ENCODE results near the gene ADAM12.

The ADAM12 gene

GRCh38 chr10:126314863-126315493, 73.3 kb downstream of the ADAM12 start:
- no peak for DNase-seq

- DNase-seq: no peak
Measured at GRCh38 chr10:126312167-126312566, 76.1 kb downstream of the ADAM12 start.

GRCh38 chr10:126309228-126309883, 78.9 kb downstream of the ADAM12 start:
- no peak for DNase-seq

- no peak for DNase-seq
Measured at GRCh38 chr10:126302826-126303665, 85.2 kb downstream of the ADAM12 start.

- no peak for DNase-seq
Measured at GRCh38 chr10:126302476-126302756, 85.9 kb downstream of the ADAM12 start.

DNA sequence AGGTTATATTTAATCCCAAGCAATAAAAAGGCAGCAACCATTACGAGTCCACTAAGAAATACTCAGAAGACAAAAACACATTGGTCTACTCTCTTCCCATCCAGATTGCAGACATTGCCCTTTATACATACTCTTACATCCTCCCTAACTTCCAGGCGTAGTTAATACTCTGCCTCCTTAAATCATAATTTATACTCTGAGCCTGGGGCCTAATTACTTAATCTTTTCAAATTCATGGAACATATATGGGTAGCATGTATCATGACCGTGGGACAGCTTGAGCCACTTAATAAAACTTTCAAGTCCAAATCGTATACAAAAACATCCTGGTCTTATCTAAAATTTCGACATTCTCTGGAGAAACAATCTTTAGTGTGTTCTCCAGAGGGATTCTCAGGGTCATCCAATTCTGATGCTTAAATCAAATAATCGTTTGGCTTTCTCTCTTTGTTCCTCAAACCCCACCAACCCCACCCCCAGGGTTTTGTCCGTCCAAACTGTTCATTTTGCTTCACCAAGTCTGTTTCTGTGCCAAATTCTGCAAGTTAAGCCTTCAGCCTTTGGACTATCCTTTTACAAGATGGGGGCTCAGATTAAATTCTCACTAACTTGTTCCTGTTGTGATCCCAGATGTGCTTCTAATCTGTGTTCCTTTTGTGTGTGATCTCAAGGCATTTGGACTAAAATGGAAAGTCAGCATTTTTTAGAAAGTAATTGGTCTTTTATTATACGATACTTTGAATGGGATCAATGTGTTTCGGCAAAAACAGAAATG, 86.4 kb downstream of the ADAM12 start:
- no peak for DNase-seq

DNA sequence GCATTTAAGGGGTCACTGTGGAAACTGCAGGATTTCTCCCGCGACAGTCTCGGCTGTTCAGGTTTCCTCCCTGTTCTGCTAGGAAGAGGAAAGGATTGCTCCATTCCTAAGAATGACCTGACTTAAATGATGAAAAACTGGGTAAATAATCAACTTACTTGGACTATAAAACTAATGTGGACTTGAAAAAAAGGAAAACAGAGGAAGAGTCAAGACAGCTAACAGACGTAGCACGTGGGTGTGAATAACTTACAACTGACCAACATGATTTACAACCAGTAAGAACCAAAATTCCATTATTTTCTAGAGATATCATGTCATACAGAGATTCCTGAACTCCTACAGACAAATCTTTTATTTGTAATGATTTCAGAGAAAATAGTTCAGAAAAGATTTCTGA, 93.8 kb downstream of the ADAM12 start:
- DNase-seq: no peak

- DNase-seq: no peak
Measured at GRCh38 chr10:126290232-126290631, 98.0 kb downstream of the ADAM12 start.

DNA sequence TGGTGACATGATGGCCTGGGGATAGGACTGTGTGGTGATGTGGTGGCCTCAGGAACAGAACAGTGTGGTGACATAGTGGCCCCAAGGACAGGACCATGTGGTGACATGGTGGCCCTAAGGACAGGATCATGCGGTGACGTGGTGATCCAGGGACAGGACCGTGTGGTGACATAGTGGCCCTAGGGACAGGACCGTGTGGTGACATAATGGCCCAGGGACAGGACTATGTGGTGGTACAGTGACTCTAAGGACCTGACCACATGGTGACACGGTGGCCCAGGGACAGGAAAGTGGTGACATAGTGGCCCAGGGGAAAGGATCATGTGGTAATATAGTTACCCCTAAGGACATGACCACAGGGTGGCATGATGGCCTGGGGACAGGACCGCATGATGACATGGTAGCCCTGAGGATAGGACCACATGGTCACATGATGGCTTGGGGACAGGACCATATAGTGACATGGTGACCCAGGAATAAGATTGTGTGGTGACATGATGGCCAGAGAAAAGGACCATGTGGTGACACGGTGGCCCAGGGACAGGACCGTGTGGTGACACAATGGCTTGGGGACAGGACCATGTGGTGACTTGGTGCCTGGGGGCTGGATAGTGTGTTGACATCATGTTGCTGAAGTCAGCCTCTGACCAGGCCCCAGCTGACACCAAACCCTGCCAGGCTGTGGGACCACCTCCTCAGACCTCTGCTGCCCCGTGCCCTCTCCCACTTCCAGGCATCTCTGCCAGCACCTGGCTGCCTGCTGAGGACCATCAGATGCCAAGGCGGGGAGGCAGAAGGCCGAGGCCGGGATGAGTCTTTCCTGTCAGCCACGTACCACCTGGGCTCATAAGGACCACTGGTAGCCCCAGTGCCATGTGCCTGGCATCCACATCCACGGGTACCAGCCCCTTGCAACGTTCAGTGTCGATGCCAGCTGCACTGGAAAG, 99.5 kb downstream of the ADAM12 start:
- DNase-seq: no peak

GRCh38 chr10:126286256-126286780, 102.0 kb downstream of the ADAM12 start:
- DNase-seq: no peak

- no peak for DNase-seq
Measured at GRCh38 chr10:126283307-126283706, 105.0 kb downstream of the ADAM12 start.

- no peak for DNase-seq
Measured at GRCh38 chr10:126278851-126279250, 109.4 kb downstream of the ADAM12 start.

DNA sequence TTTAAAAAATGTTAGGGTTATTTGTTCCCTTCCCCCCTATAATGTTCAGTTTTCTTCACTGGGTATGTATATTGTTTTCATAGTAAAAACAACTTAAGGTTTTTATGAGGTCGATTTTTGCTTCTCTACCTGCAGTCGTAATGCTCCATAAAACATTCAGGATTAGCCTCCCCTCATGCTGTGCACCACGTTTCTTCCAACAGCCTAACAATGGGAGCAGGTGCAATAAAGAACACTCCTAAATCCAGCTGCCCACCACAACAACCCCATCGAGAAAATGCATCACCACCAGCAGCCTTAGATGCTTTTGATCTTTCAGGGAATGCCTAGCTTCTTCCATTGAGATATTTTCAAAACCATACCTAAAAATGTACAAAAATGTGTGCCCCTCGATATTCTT, 111.1 kb downstream of the ADAM12 start:
- DNase-seq: no peak

DNA sequence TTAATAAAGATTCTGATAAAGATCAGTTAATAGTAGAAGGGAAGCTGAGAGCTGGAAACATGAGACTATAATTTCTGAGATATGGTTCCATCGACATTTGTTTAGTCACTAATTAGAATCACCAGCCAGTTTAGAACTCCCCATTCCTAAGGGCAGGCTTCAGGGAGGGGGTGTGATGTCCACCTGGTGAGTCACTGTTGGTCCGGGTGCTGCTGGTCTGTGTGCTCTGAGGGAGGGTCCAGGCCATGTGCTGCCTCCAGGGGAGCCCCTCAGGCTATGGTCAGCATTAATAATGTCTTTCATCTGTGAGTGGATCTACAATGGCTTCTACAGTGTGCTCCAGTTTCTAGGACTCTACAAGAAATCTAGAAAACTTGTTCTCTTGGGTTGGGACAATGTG, 115.8 kb downstream of the ADAM12 start:
- DNase-seq: no peak

DNA sequence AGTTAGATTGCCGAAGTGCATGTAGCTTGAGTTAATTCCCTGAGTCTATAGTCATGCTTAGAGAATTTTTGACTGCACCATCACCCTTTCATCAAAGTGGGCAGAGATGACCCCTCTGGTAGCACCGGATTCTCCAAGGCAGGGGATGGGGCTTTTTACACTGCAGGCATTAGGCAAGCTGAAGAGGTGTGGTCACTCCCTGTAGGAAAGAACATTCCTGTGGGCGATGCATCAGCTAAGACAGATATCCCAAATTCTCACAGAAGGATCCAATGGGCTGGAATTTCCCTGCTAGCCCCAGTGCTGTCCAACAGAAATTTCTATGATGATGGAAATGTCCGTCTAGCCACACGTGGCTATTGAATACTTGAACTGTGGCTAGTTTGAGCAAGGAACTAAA, 118.2 kb downstream of the ADAM12 start:
- DNase-seq: no peak

GRCh38 chr10:126268013-126268920, 120.0 kb downstream of the ADAM12 start:
- no peak for DNase-seq

DNA sequence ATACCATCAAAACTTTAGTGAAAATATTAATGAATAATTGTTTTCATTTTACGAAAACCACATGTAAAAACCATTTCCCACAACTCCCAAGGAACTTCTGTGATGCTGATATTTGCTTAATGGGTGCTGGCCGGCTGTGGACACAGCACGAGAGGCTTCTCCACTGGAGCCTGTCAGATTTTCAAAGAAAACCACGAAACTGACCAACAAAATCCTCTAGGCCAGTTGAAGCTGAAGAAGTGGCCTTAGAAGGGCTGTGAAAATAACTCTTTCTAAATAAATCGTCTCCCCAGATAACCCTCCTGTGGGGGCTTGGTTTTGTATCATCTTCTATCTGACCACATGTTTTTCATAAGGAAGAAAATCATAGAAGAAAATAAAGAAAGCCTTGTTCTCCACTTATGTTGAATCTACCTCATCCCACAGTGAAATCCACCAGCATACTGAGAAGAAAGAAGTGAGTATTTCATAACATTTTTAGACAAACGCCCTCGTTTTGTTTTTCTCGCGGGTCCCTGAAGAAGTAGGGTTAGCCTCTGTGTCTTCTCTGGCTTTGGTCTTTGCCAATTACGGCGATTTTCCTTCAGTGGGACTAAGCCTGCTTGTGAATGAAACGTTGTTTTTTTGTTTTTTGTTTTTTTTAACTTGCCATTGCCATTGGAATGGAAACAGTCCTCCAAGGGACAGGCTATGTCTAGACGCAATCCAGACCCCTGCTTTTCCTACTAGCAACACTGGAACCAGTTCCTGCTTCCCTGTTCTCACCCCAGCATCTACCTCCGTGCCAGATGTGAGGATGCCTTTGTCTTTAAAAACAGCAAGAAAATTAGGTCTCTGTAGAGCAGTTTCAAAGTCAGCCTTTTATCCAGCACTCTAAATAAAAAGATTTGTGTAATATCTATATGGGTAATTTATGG, 123.9 kb downstream of the ADAM12 start:
- DNase-seq: no peak

GRCh38 chr10:126263006-126263676, 125.1 kb downstream of the ADAM12 start:
- DNase-seq: no peak

DNA sequence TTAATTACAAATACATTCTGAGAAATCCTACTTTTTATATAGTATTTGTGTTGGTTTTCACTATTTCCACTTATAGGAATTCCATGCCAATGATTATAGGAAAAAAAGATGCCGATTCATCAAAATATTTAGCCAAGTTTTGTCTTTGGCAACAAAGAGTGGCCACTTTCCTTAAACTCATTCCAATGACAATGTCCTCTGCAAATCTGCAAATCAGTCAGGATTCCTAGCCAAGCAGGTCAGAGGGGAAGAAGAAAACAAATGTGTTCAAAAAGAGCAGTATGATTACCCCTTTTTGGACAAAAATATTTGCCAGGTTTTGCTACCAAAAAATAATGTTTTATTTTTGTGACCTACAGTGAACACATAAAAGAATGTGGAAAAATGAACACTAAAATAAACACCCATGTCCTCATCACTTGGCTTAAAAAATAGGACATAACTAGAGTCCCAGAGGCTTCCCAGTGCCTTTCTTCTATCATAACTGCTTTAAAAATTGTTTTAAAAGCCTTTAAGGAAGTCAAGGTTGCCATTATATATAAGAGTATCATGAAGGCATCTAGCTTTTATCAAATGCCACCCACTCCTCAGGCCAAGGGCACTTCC, 125.9 kb downstream of the ADAM12 start:
- DNase-seq: no peak
